Esophagus muscularis mucosa (tissue), 3 donors: ENCODE results near the gene PAM.

Experiments
- POLR2AphosphoS5 ChIP-seq, 2 donors: sonication (generic); formaldehyde crosslinking; IDR thresholded peaks; one replicate each; pipeline ENCODE4 v1.6.1; 2017; ENCODE audit warnings: antibody characterized with exemption in 2 of 2
- TF ChIP-seq, protein P1 (sequence below), 3 experiments: fragments of 200-600 bp in 2 of 3; fragments of 450-650 bp in 1 of 3; sonication (generic) in 2 of 3; IDR thresholded peaks; one replicate each; pipeline ENCODE4 v1.5.1; 2017 to 2019; ENCODE audit warnings: antibody characterized with exemption in 3 of 3, mild to moderate bottlenecking in 2 of 3, moderate library complexity in 1 of 3

DNA sequence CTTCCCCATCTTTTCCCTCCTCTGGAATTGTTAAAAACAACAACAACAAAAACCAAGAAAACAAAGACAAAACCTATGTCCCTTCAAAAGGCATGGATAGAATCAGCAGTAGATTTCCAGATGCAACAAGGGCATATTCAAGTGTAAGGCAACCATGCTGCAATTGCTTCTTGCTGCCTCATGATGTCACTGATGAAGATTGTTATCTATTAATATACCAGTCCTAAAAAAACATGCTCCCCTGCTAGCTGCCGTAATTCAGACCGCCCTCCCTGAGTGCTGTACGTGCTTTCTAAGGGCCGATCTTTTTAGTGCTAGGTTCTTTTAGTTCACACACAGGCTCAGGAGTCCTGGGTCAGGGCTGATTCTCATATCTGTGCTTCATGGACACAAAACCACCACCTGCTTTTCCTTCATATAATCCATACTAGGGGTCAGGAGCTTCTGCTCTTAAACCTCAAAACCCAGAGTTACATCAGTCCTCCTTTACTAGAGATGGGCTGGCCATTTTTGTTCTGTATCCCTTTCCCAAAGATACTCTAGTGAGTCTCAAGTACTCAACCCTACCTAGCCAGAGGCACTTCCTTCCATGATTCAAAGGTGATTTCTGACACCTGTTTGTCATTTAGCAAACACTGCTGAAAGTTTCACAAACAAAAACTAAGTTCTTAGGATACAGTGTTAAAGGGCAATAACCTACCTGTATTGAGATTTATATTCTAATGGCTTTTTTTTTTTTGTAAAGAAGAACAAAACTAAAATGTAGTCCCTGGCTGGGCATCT, 282.8 kb downstream of the PAM start:
- TF ChIP-seq, protein P1, sequence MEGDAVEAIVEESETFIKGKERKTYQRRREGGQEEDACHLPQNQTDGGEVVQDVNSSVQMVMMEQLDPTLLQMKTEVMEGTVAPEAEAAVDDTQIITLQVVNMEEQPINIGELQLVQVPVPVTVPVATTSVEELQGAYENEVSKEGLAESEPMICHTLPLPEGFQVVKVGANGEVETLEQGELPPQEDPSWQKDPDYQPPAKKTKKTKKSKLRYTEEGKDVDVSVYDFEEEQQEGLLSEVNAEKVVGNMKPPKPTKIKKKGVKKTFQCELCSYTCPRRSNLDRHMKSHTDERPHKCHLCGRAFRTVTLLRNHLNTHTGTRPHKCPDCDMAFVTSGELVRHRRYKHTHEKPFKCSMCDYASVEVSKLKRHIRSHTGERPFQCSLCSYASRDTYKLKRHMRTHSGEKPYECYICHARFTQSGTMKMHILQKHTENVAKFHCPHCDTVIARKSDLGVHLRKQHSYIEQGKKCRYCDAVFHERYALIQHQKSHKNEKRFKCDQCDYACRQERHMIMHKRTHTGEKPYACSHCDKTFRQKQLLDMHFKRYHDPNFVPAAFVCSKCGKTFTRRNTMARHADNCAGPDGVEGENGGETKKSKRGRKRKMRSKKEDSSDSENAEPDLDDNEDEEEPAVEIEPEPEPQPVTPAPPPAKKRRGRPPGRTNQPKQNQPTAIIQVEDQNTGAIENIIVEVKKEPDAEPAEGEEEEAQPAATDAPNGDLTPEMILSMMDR (IDR thresholded peaks at IDR 0.05): no peak
- TF ChIP-seq POLR2AphosphoS5 (IDR thresholded peaks at IDR 0.05): no peak
